ENCODE measurements around the gene CTPS1.

CTPS1 gene

DNA sequence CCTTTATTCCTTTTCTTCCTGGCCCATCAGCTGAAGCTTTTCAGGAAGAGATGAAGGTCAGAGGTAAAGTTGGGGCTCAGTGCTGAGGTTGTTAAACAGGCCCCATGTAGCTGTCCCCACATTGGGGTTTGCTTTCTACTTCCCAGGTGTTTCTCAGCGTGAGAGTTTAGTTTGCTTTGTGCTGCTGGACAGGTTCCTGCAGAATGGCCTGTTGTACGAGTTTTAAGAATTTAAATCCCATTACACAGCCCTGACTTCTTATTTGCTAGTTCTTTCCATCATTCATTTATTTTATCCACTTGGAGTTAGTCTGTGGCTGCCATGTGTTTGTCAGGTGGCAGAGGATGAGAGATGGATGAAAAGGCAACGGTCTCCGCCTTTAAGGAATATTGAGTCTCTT lies 19.2 kb downstream of the CTPS1 start:
- no peak for DNase-seq (ENCODE audit: low read depth, low spot score)

DNA sequence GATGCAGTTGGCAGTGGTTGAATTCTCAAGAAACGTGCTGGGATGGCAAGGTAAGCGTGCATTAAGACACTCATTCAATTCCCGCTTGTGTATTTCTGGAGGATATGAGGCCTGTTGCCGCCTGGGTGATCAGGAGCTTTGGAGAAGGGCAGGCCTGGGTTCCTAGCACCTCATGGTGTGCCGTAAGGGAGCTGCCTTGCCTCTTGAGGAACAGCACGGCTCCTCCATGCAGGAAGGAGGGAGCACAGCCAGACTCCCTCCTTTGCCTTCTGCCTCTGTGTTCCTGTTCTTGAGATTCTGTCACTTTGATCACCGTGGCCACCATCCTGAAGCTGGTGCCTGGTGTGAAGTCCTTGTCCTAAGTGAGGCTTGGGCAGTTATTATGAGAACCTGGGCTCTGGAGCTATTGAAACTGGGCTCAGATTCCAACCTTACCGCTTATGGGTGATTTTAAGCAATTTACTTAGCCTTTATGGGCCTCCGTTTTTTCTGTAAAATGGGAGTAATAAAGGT lies 23.7 kb downstream of the CTPS1 start:
- DNase-seq (ENCODE audit: low read depth, low spot score), result no peak

DNA sequence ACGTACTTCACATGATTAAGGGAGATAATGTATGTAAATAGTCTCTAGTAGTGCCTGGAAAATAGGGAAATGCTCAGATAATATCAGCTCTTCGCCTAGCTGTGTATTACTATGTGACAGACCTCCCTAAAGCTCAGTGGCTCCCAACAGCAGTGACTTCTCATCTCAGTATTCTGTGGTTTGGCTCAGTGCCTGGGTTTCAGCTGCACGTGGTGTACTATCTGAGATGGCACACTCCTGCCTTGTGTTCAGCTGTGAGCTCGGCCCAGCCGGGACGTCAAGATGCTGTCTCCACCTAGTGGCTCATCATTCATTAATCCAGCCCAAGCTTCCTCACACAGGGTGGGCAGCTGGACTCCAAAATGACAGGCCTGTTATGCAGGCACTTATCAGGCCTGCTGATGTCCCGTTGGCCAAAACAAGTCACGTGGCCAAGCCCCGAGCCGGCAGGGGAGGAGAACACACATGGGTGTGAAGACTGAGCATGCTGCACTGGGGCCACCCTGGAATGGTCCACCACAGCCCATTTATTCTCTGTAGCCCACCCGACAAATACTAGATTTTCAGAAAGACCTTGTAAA lies 24.2 kb downstream of the CTPS1 start:
- DNase-seq (ENCODE audit: low read depth, low spot score), result peak; percentile 99

DNA sequence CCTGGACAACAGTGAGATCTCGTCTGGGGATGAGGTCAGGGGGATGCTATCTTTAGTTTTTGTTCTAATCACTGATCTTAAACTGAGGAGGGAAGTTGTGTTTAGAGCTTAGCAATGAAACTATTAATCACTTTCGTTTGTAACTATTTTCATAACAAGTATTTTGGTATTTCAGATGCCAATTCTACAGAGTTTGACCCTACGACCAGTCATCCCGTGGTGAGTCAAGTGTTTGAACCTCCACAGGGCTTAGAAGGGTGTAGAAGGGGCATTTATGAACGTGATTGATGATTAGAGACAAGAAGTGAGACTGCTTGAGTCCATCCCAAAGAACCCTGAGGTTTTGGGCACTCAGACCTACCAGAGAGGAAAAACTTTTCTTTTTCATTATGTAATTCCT lies 26.4 kb downstream of the CTPS1 start:
- no peak for DNase-seq (ENCODE audit: low read depth, low spot score)

DNA sequence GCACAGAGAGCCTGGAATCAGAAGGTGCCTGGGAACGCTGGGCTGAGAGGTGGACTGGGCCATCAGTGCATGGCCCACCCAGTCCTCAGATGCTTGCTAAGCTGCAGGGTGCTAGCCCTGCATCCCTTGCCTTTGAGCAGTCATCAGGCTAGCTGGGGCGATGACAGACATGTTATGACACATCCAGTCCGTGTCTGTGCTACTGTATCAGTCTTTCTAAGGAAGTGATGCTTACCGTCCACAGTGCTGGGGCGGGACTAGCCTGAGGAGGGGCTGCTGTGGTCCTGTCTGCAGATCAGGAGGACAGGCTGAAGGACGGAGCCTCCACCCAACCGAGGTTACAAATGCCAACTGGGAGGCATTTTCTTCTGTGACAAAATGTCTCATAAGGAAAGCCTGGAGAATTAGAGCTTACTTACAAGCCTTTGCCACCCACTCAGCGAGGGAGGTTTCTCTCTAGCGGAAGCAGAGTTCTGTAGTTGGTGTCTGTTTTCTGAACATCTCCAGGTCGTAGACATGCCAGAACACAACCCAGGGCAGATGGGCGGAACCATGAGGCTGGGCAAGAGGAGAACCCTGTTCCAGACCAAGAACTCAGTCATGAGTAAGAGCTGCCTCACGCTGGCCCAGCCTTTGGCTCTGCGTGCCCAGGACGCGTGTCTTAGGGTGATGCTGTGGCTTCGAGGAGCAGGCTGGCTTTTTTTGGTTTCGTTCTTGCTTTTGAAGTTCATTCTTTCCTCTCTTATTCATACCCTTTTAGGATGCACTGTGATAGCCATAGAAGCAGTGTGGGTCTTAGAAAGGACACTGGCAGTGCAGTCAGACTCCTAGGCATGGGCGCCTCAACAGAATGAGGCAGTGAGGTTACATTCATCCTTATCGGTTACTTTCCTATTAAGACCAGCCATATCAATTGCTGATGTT lies 27.7 kb downstream of the CTPS1 start:
- no peak for DNase-seq (ENCODE audit: low read depth, low spot score)

DNA sequence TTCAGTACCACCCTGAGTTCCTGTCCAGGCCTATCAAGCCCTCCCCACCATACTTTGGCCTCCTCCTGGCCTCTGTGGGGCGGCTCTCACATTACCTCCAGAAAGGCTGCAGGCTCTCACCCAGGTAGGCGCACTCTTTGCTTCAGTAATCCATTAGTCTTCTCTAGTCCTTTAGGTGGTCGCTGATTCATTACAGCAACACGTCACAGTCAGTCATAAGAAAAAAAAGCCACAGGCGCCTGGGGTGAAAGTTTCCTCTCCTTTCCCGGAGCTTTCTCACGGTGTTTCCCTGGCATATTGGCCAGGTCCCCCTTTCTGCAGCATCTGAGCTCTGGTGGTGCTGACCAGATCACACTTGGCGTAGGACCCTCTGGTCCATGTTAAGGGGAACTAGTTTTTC lies 30.0 kb downstream of the CTPS1 start:
- DNase-seq (ENCODE audit: low read depth, low spot score), result no peak

DNA sequence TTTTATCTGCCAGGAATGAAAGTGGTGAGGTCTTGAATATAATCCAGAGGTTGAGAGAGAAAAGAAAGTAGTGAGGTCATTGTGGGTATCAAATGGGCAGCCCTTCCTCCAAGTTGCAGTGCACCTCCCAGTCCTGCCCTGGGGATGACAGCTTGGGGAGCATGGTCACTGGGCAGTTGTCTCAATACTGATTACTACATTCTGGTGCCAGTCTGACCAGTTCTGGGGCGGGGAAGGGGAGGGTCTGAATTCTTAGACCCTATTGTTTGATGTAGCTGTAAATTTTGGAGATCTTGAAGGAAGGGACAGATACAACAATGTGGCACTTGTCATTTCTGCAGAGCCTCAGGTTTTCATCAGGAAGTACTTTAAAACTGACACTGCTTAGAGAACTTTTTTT lies 30.8 kb downstream of the CTPS1 start:
- DNase-seq (ENCODE audit: low read depth, low spot score), result no peak

DNA sequence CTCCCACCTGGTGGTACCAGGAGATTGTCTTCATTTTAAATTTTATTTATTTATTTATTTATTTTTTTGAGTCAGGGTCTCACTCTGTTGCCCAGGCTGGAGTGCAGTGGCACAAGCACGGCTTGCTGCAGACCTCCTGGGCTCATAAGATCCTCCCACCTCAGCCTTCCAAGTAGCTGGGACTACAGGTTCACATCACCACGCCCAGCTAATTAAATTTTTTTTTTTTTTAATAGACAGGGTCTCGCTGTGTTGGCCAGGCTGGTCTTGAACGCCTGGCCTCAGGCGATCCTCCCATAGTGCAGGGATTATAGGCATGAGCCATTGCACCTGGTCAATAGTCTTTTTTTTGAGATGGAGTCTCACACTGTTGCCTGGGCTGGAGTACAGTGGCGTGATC lies 33.5 kb downstream of the CTPS1 start:
- no peak for DNase-seq (ENCODE audit: low read depth, low spot score)

DNA sequence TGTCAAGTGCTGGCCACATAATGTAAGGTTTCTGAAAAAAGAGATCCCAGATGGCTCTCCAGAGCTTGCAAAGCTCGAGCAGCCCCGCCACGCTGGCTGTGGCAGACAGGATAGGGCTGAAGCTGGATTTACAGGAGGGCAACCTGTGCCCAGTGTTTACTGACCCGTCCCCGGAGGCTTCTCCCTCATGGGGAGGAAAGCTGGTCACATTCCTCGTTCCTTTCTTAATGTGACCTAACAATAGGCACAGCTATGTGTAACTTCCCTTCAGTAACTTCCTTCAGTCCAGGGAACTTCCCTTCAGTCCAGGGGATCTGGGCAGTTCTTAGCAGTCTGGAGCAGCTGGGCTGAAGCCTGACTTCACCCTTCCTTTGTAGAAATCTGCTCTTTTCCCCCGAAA lies 34.3 kb downstream of the CTPS1 start:
- DNase-seq (ENCODE audit: low read depth, low spot score), result no peak

DNA sequence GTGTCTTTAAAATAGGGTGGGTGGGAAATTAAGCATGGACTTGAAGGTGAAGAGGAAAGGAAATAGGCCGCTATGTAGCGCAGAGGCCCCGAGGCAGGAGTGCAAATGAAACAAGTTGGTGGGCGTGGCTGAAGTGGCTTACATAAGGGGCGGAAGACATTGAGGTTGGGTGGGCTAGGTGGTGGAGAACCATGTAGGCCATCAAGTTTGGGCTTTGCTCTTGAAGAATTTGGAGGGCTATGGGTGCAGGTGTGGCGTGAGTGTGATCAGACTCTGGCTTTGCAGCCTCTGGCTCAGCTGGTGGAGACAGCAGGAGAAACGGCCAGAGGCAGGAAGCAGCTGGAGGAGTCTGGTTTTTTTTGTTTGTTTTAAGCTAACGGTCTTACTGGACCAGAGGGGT lies 35.4 kb downstream of the CTPS1 start:
- no peak for DNase-seq (ENCODE audit: low read depth, low spot score)

DNA sequence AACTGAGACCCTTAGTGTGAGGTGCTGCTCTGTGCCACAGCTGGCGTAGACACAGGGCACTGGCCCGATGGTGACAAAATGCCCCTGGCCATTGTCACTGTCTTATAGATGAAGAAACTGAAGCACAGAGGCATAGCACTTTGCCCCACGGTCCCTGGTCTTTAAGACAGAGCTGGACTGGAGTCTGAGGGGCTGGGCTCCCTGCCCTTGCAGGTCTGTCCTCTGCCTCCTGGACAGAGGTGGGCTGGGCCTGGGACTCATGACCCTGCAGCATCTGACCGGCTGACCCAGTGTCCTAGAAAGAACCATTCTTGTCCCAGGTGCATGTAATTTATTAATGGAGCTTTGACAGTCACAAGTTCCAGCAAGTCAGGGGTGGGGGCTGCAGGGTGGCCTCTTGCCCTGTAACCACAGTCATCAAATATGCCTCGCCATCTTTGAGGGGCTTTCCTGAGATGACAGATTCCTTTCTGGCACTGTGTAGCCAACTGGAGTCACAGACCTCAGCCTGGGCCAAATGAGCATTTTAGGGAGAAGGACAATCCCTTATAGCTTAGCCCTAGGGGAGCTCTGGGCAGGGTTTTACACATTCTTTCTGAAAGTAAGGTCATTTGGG lies 35.9 kb downstream of the CTPS1 start:
- DNase-seq (ENCODE audit: low read depth, low spot score), result no peak

DNA sequence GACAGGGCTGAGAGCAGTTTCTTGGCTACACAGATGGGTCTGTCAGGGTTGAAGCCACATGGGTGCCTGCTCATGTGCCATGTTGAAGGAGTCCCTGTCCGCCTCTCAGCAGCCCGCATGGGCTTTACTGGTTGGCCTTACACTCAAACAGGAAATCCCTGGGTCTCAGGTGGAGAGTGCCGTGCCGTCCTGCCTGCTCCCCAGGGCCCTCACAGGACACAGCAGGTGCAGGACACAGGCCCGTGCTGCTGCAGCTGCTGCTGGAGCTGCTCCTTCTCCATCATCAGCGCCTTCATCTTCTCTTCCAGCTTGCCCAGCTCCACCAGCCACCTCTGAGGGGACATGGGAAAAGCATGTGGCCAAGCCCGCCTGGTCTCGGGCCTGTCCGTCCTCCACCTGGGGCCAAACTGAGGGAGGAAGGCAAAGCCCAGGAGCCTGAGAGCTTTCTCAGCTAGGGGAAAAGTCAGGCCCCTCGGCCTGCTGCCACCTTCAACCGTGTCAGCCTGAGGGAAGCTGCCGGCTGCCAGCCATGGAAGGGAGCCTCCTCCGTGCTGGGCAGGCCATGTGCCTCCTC lies 36.5 kb downstream of the CTPS1 start:
- DNase-seq (ENCODE audit: low read depth, low spot score), result no peak

DNA sequence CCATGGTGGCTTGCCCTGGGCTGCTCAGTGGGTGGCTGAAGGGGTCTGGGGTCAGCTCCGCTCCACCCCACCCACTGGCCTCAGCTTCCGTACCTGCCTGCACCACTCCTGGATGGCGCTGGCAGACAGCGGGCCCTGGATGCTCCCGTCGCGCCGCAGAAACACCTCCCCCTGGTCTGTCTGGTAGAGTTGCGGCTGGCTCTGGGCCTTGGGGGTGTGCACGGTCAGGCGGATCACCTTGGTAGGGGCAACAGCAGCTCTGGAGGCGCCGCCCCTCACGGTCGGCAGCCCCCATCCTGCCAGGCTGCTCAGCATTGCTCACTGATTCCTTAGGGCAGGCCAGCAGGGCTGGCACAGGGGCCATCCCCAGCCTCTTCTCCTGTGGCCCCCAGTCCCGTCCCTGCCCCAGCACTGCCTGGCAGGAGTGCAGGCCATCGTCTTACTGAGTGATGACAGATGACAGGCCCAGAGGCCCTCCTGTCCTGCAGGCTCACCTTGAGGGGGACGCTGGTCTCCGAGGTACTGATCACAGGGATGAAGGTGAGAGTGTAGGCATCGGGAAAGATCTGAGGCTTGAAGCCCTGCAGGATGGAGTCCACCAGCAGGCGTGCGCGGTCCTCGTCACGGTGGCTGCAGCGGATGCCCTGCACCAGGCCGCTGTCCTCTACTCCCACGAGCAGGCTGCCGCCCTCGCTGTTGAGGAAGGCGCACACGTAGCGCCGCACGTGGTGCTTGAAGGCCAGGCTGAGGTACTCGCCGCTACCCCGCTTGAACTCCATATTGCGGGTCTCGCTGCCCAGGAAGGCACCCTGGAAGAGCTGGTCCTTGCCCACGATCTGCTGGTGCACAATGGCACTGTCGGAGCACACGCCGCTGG lies 37.9 kb downstream of the CTPS1 start:
- DNase-seq (ENCODE audit: low read depth, low spot score), result no peak

DNA sequence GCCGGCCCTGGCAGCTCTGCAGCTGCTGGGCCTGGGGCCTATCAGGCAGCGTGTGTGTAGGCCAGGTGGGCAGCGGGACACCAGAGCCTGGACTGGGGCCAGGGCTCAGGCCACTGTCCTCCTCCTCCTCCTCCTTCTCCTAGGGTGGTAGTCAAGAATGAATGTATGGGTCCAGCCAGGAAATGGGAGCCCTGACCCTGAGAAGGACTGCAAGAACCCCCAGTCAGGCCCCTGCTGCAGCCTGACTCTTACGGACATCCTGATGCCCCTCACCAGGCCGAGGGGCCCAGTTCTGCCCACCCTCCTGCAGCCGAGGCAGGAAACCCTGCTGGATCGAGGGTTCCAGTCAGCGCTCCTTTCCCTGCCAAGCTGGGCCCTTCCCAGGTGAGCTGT lies 38.5 kb downstream of the CTPS1 start:
- no peak for DNase-seq (ENCODE audit: low read depth, low spot score)

DNA sequence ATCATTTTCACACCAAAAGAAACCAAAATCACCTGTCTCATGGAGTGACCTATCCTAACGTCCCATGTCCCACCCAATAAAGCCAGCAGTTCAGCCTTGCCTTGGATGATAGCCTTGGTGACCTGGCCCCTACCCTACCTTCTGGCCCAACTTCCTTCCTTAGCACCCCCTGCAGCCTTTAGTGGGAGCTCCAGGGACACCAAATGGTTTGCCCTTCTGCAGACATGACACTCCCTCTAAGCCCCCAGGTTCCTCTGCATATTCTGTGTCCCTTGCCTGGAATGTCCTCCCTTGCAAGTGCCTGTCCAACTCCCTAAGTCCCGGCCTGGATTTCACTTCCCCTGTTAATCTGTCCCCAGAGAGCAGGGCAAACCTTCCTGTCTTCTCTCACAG lies 39.9 kb downstream of the CTPS1 start:
- DNase-seq (ENCODE audit: low read depth, low spot score), result no peak

DNA sequence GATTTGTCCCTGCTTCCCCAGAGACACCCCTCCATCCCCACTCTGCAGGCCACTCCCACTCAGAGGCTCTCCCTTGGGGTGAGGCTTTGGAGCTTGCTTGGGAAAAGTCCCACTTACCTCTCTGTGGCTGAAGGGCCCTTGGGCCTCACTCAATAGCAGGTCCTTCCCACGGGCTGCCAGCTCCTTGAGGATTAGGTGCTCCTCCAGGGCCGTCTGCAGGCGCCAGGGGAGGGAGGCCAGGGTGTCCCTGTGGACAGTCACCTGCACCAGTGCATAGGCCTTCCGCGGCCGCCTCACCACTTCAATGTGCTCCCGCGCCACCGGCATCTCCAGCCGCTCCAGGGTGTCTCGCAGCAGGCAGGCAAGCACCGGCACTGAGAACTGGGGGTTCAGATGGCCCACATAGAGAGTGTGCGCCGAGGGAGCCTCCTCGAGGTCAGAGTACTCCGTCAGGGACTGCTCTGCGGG lies 40.6 kb downstream of the CTPS1 start:
- no peak for DNase-seq (ENCODE audit: low read depth, low spot score)

DNA sequence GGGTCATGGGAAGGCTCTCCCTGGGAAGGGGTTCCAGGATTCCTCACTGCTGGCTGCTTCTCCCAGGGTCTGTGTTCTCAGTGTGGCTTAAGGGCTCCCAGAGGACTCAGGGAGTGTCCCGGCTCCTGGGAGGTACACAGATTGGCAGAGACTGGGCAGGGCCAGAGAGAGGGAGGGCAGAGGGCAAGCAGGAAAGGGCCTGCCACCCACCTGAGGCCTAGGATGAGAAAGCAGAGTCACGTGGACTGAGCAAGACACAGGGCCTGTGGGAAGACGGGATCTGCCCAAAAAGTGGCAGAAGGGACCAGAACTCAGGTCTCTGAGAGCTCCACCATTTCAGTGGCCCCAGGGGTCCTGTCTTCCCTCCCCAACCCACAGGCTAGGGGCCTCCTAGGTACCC lies 41.2 kb downstream of the CTPS1 start:
- DNase-seq (ENCODE audit: low read depth, low spot score), result no peak

DNA sequence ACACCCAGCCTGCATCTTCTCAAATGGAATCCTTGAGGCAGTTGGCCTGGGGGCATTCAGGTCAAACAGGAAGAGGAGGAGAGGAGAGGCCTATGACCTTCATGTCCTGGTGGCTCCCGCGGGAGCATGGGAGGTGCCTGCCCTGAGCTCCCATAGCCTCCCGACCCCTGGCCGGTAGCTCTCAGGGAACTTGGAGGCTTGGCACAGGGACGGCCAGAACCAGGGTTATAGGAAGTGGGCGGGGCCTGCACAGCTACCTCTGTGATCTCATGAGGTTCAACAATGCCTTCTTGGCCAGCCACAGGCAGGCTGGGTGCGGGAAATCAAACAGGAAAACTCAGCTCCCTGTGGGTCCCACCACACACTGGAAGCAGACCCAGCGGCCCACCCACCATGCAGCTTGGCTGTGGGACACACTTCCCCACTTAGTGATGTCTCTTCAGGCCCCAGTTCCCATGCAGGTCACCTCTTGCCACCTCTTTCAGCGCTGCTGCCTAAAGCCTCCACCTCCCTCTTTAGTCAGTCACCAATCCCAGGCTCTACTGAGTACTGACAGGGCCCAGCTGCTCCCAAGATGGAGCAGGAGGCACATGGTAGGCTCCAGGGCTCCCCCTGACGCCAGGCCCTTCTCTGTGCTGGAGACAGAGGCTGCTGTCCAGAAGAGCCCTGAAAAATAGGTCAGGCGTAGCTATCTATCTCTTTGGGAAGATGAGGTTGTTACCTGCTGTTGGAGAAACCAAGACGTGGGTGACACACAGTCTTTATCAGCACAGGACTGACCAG lies 42.2 kb downstream of the CTPS1 start, which contains the start of gene SLFNL1:
Gene SLFNL1, minus strand, starts transcription at position 200 of the 783 bp plus-strand sequence. CDS start 1,065 bp downstream, outside the sequence.
- no peak for DNase-seq (ENCODE audit: low read depth, low spot score)

DNA sequence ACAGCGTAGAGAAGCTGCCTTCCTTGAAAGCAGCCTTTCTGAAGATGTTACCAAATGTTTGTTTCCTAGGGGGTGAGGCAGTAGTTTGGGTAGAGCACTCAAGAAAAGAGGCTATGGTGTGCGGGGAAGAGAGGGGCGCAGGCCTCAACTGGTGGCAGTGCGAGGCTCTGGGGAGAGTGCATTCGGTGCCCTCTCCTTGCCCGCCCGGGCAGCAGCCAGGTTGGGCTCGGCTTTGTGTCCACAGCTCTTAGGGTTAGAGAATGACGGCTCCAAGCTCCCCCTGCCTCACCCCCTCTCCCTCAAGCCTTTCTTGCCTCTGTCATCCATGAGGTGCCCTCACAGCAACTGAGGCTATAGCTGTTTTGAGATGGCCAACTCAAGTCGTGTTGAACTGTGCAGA lies 42.9 kb downstream of the CTPS1 start:
- no peak for DNase-seq (ENCODE audit: low read depth, low spot score)

DNA sequence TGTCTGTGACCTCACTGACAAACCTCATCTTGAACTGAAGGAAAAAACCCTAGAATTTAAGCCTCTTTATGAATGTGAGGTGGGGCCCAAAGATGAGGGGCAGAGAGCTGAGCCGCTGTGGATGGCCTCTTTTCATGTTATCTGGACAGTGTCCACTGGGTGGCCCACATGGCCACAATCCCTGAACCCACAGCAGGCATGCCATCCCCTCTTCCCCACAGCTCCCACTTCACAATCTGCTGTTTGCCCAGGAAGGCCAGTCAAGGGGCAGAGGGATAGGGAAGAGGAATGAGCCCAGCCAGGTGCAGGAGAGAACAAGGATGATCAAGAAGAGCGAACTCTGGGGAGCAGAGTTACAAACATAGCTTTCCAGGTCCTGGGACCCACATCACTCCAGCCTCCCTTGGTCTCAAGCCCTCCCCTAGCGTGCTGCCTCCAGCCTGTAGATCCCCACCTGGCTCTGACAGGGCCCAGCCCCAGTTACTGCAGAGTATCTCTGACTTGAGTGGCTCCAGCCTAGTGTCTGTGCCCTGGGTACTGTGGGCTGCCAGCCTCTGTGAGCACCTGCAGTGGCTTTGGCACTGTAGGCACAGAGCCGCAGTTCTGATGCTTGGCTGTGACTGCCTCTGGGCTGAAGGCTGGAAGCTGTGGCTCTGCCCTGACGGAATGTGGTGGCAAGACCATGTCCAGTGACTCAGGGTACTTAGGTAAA lies 43.9 kb downstream of the CTPS1 start:
- no peak for DNase-seq (ENCODE audit: low read depth, low spot score)

Data from smooth muscle cell of the brain vasculature (primary cell).